GM18526 (cell line): ENCODE measurements around the gene OR1D5.

Experiments
- POLR2A ChIP-seq: IDR thresholded peaks from 3 replicates; pipeline ENCODE4 v1.6.1; 2011; ENCODE audit not compliant: insufficient read length; ENCODE audit errors: extremely low read depth

Gene OR1D5

GRCh38 chr17:3033248-3033640 lies 30.2 kb downstream of the OR1D5 start:
- no peak for TF ChIP-seq POLR2A

- TF ChIP-seq POLR2A, result no peak
These were observed 30.9 kb downstream of the OR1D5 start for GRCh38 chr17:3032258-3033247.

GRCh38 chr17:3030096-3030495 lies 33.3 kb downstream of the OR1D5 start:
- no peak for TF ChIP-seq POLR2A

- no peak for TF ChIP-seq POLR2A
These were observed 34.0 kb downstream of the OR1D5 start for GRCh38 chr17:3029213-3029913.

GRCh38 chr17:3027786-3028532 lies 35.4 kb downstream of the OR1D5 start:
- TF ChIP-seq POLR2A, result no peak

- no peak for TF ChIP-seq POLR2A
These were observed 36.3 kb downstream of the OR1D5 start for GRCh38 chr17:3026856-3027751.

- no peak for TF ChIP-seq POLR2A
These were observed 37.1 kb downstream of the OR1D5 start for GRCh38 chr17:3026125-3026855.

- TF ChIP-seq POLR2A, result no peak
These were observed 37.8 kb downstream of the OR1D5 start for GRCh38 chr17:3025421-3026124.

GRCh38 chr17:3024346-3024745 lies 39.1 kb downstream of the OR1D5 start:
- TF ChIP-seq POLR2A, result no peak

GRCh38 chr17:3022197-3022596 lies 41.2 kb downstream of the OR1D5 start:
- no peak for TF ChIP-seq POLR2A

GRCh38 chr17:3020381-3020780 lies 43.0 kb downstream of the OR1D5 start:
- TF ChIP-seq POLR2A, result no peak

GRCh38 chr17:3019761-3020160 lies 43.6 kb downstream of the OR1D5 start:
- TF ChIP-seq POLR2A, result no peak

GRCh38 chr17:3017936-3018335 lies 45.5 kb downstream of the OR1D5 start:
- no peak for TF ChIP-seq POLR2A
